Measurements from ENCODE around the gene SLC25A30.

Gene SLC25A30, protein sequence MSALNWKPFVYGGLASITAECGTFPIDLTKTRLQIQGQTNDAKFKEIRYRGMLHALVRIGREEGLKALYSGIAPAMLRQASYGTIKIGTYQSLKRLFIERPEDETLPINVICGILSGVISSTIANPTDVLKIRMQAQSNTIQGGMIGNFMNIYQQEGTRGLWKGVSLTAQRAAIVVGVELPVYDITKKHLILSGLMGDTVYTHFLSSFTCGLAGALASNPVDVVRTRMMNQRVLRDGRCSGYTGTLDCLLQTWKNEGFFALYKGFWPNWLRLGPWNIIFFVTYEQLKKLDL

DNA sequence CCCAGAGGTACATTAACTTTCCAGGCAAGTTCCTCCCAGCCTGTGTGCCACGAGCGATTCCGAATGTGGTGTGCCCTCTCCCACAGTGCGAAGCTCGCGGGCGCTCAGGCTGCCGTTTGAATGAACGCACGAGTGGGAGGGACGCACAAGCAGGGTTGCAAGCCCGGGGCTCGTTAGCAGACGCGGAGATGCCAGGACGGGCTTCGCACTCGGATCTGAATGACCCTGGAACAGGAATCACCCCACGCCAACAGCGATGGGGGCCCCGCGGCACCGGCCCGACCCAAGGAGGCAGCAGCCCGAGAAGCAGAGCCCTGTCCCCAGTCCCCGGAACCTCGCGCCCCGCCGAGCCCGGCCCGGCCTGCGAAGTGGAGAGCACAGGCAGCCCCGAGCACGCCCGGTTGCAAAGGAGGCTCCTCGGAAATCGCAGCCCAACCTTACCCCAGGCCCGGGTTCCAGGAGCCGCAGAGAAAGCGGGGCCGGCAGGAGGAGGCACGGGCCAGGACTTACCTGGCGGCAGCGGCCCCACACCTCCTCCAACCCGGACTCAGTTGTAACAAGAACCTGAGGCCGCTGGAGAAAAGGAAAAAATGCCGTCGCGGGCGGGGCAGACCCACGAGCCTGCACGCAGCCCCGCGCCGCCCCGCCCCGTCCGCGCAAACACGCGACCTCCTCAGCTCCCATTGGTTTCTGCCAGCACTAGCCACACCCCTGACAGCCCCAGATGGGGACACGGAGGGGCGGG, at the start of gene SLC25A30:
Gene SLC25A30, minus strand, starts transcription at position 584 of the 745 bp plus-strand sequence. CDS start 6,948 bp downstream, outside the sequence.
- DNase-seq = peak; percentile 82

DNA sequence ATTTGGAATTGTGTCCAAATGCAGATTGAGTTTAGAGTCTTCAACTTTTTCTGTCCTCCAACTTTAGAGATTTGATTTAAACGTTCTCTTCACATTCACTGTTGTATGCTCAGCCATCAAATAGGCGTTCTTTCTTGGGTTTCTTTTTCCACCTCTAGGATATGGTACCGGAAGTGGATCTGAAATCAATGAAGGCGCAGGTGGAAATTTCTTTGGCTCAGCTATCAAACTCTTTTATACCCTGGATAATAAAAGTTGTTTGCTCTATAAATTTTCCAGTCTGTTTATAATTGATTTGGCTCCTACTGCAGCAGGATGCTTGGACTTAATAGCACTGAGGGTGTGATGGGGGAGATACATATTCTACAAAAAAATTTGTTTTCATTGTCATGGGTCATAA, 48.2 kb upstream of the SLC25A30 start:
- DNase-seq = no peak

DNA sequence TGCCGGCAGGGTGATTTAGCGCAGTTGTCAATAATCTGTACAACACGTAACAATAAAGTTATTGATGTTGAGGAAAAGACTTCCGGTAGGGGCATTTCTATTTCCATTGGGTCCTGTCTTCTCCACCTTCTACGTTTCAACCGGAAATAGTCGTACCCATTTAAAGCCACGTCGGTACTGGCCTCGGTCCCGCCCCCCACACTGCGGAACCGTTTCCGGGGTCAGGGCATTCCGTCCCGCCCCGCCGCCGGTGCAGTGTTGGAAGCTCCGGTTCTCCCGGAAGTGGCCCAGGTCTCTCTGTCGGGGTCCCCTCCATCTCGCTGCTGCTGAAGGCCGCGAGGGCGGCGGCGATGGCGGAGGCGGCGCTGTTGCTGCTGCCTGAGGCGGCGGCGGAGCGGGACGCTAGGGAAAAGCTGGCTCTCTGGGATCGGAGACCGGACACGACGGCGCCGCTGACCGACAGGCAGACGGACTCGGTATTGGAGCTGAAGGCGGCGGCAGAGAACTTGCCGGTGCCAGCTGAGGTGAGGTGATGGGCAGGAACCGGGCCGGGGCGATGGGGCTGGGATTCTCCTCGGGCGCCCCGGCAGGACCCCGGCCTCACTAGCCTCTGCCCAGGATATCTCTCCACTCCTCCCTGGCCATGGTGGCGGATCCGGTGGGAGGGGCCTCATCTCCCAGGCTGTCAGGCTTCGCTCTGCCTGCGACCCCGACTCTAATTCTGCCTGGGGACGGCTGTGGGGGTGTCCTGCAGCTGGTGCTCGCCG, 46.7 kb upstream of the SLC25A30 start, which contains the start of gene COG3:
Gene COG3, plus strand, starts transcription at position 253 of the 767 bp plus-strand sequence. Its CDS starts 98 bp downstream, at position 351.
- DNase-seq = peak; percentile 97

DNA sequence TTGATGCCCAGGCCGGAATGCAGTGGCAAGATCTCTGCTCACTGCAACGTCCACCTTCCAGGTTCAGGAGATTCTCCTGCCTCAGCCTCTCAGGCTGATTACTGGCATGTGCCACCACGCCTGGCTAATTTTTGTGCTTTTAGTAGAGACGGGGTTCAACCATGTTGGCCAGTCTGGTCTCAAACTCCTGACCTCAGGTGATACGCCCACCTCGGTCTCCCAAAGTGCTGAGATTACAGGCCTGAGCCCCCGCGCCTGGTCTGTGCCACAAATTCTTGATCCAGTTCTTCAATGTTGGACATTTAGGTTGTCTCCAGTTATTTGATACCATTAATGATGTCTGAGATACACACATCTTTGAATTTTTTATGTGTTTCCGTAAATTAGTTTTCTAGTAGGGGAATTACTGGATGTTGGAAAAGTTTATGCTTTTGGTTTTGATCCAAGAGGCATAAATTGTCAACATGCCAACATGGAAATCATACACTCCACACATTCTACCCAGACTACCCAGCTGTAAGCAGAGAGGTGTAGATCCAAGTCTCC, 46.0 kb upstream of the SLC25A30 start:
- DNase-seq = no peak

DNA sequence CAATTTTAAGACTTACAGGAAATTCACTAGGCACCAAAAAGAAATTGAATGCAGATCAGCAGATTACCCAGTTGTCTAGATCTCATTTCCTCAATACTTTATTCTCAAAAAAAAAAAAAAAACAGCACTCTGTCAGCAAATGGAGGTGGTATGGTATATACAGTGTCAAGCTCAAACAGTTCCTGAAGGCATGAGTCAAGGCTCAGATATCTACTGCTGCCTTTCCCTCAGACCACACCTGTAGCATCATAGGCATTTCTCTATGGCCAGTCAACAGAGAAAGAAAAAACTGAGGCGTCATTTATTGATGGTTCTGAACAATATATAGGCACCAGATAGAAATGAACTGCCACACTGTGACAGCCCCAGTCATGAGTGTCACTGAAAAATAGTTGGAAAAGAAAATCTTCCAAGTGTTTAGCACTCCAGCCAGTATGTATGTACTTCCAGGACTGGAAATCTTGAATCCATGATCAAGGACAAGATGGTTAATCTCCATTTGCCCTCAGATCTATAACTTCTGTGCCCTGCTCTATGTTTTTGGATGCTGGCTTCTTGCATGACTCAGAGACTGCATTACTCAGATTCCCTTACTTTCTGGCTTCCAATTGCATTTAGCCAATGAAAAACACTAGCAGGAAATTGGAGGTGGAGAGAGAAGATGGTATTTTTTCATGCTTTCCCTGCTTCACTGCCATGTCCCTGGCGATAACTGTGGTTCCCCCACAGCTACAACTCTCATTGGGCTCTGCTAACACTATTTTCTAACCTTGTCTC, 38.2 kb upstream of the SLC25A30 start:
- no peak for DNase-seq

DNA sequence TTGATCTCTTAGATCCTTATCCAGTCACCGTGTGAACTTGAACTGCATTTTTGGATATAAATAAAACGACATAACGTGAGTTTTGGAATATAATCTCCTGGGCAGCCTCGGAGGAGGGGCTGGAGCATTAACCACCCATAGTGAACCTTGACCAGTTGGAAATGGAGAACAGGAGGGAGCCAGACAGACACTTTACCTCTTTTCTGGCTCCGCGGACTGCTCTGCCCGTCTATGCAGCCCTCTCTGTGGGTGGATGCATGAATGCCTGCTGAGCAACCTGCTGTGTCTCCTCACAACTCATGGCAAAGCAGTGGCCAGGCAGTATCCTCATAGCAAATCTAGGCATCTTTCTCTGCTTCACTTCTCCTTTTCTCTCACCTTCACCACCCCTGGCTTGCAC, 36.0 kb upstream of the SLC25A30 start:
- no peak for DNase-seq

DNA sequence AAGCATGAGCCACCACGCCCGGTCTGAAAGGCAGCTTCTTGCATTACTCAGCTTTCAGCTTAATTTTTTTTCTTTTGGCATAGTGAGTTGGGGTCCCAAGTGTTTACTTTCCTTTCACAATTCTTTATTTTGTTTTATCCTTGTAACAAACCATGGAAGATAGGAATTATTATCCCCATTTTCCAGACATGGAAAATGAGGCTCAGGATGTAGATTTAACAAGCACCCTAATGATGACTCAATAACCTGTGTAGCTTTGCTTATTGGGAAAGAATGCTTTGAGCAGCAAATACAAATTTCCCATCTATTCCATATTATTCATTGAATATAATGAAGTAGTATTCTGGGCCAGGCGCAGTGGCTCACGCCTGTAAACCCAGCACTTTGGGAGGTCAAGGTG, 33.1 kb upstream of the SLC25A30 start:
- no peak for DNase-seq

DNA sequence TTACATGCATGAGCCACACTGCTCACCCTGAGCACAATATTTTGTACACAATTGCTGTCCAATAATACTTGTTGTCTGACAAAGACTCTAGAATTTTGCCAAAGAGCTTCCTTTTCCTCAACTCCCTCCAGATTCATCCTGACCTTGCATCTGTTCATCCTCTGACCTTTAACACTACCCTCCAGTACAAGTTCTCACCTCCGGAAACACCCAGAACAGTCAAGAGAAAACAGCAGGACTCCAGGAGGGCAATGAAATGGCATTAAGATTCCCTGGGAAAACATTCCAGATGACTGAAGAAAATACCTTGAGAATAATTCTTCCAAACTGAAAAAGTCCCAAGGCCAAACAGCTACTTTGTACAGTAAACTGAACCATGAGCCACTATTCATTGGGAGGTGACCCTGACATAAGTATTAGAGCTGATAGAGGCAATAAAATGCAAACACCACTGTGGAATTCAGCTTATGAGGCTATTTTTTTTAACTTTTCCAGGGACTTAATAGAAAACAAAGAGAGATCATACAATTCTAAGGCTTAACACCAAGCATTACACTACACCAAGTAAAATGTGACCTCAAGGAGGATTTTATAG, 30.9 kb upstream of the SLC25A30 start:
- no peak for DNase-seq

DNA sequence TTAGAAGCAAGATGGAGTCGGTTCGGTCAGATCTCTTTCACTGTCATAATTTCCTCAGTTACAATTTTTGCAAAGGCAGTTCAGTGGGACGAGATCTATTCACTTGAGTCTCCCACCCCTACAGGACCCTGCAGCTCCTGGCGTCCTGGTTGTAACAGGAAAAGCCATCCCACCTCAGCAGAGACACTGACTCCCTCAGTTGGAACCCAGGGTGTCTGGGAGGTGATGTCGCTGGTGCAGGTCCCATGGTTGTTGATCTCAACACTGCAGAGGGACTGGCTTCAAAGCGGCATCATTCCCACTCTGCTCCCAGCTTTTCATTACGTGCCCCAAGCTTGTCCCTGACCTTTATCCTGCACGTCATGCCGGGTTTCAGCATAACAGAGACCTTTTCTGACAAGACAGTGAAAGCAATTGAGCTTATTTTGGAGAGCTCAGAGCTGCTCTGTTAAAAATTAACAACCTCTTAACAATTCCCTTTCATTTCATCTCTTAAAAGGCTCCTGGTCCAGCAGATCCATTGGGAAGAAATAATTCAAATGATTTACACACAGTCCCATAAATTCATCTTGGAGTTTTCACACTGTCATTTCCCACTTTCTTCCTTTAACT, 29.0 kb upstream of the SLC25A30 start:
- no peak for DNase-seq

DNA sequence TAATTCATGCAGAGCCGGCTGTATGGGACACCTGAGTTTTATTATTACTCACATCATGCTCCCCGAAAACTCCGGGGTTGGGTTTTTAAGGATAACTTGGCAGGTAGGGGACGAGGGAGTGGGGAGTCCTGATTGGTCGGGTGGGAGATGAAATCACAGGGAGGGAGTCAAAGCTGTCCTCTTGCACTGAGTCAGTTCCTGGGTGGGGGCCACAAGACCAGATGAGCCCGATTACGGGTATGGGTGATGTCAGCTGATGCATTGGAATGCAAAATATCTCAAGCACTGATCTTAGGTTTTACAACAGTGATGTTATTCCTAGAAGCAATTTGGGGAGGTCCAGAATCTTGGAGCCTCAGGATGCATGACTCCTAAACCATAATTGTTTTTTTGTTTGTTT, 28.0 kb upstream of the SLC25A30 start:
- no peak for DNase-seq

DNA sequence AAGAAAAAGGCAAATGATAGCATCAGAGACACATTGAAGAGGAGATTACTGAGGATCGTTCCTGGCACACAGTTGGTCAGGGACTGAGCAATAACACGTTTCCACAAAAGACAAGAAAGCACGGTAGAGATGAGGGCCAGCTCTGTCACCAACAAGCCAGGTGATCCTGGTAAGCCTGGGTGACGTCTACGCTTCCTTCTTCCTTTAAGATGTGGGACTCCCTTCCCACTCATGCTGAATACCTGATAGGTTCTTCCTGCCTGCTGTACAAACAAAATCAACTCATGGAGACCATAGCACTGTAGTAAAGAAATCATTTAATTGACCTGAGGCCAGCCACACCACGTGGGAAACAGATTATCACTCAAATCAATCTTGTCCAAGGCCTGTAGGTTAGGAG, 26.9 kb upstream of the SLC25A30 start:
- DNase-seq = no peak

DNA sequence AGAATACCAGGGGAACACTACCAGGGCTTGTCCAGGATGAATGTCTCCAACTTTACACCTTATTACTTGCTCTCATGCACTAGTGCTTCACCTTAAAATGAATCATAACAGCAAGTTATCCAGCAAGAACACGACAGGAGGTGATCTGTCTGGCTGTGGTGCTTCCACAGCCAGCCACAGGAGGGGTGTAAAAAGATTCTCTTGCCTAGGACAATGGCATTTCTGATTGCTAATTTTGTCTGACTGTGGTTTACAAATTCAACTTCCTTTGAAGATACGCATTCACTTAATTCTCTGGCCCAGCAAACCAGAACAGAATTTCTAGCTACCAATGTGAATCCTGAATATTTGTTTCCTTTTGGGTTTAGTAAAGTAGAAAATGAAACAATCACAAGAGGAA, 23.5 kb upstream of the SLC25A30 start:
- no peak for DNase-seq

DNA sequence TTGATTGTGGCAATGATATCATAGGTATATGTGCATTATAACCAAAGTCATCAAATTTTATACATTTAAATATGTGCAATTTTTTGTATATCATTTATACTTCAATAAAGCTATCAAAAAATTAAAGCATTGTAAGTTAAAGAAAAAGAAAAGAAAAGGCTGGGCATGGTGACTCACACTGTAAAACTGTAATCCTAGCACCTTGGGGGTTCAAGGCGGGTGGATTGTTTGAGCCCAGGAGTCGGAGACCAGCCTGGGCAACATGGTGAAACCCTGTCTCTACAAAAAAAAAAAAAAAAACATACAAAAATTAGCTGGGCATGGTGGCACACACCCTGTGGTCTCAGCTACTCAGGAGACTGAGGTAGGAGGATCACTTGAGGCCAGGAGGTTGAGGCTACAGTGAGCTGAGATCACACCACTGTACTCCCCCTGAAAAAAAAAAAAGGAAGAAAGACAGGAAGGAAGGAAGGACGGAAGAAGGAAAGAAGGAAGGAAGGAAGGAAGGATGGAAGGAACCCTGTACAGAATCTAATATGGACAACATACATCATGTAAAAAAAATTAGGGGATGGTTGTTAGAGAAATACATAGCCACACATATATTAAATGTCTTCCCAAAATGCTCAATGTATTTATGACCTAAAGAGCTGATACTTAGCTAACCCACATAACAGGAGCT, 21.7 kb upstream of the SLC25A30 start:
- no peak for DNase-seq

DNA sequence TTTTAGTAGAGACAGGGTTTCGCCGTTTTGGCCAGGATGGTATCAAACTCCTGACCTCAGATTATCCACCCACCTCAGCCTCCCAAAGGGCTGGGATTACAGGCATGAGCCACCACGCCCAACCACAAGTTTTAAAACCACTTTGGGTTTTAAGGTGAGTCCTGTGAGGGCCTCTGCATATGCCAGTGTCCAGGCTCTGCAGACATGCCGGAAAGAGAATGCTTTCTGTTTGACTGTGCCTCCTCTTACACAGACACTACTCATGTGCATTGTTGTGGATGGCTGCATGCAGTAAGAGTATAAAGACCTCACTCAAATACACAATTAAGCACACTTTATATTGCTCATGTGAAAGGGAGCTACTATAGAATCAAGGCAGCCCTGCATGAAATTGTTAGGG, 20.8 kb upstream of the SLC25A30 start:
- DNase-seq = no peak

DNA sequence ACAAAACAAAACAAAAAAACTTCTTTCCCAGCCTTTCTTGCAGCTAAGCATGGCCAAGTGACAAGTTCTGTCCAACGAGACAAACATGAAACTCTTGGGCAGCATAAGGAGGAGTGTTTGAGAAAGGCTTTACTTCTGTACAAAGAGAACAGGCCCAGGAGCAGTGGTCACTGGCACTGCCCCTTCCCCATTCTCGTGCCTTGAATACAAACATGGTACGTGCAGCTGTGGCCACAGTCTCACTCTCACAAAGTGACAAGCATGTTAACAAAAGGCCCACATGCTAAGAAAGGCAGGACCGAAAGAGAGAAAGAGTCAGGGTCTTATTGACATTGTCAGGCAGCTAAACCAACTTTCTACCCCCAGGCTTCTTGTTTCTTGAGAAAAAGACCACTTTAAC, 19.8 kb upstream of the SLC25A30 start:
- no peak for DNase-seq

DNA sequence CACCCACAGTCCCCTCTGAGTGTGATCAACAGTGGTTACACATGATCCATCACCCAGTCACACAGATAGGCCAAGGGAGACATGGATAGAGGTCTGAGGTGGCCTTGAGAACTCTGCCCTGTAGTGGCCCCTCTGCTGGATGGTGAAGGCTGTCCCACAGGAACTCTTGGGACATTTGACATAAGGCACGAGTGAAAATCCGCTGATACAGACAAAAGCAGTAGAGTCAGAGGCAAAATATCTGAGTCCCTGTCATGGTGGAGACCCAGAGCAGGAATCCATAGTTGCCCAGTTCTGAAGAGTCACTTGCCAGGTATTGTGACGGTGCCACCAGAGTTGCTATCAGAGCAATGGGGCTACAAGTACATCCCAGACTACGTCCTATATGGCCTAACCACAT, 18.8 kb upstream of the SLC25A30 start:
- DNase-seq = no peak

DNA sequence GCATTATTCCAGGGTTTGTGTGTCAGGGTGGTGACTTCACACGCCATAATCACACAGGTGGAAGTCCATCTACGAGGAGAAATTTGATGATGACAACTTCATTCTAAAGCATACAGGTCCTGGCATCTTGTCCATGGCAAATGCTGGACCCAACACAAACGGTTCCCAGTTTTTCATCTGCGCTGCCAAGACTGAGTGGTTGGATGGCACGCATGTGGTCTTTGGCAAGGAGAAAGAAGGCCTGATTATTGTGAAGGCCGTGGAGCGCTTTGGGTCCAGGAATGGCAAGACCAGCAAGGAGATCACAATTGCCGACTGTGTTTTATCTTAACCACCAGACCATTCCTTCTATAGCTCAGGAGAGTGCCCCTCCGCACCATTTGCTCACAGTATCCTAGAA, 18.2 kb upstream of the SLC25A30 start:
- DNase-seq = no peak

DNA sequence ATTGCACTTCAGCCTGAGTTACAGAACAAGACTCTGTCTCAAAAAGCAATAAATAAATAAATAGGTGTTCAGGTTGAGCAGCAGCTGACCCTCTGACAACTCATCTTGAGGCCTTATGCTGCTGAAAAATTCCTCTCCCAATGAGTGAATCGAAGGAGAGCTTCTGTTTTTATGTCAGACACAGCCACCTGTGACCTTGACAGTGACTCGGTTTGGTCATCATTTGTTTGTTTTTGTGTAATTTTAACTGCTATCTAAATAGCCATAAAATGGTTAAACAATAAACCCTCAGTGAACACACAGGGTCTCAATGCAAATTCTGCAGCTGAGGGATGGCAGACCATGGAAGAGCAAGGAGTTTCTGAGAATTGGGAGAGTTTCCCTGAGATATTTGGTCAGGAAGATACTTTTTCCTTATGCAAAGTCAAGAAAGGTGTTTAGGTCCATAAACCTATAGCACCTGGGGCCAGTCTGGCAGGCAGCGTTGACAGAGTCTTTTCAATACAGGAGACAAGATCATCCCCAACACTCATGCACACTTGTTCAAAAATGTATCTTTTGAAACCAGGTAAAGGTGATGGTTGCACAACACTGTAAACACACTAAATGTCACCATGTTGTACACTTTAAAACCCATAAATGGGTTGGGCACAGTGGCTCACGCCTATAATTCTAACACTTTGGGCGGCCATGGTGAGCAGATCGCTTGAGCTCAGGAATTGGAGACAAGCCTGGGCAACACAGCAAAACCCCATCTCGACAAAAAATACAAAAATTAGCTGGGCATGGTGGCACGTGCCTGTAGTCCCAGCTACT, 16.6 kb upstream of the SLC25A30 start:
- no peak for DNase-seq

DNA sequence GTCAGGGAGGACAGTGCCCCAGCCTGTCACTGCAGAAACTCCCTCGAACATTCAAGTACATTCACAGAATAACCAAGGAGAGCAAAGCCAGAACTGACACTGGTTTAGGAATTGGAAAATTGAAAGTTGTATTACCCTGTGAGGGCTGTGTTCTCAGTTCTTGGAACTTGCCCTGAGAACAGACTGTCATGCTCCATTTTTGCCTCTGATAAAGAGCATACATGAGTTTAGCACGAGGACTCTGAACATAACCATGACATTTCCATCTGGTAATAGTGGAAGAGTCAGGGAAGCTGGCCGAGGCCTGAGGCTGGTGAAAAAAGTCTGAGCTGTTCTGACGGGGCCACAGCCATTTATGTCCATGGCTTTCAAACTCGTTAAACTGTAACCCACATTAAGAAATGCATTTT, 15.2 kb upstream of the SLC25A30 start:
- DNase-seq = no peak

DNA sequence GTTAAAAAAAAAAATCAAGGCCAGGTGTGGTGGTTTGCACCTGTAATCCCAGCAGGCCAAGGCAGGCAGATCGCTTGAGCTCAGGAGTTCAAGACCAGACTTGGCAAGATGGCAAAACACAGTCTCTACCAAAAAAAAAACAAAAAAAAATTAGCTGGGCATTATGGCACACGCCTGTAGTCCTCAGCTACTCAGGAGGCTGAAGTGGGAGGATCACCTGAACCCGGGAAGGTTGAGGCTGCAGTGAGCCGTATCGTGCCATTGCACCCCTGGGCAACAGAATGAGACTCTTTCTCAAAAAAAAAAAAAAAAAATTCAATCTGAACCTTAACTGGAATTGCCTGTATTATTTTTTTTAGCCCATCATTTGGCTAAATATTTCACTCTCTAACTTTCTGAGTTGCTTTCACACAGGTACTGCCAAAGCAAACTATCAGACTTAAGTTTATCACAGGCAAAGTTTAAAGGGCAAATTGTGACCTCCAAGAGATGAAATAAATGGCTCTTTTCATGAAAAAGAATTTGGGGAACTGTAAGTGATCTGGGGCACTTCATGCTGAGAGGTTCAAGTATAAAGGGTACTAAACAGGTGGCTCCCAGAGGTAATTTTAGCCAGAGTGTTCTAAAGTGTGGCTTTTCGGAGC, 14.7 kb upstream of the SLC25A30 start:
- DNase-seq = no peak

Data from NCI-H1092 treated with DMSO at 0.1 percent for 48 hours (cell line).